Pancreas (tissue), 10 donors: ENCODE results near the gene CETN1. TPM values are rescaled to one million over a fixed set of nuclear protein-coding genes. Genes with fewer than 3 reads are reported as not detected.
A peak's percentile ranks its signal among the peaks of the same experiment; 100 is the strongest.

Experiments used
- ATAC-seq, 4 donors: fragments of 200-7000 bp; cut with Tn5 transposase; one replicate each; pipeline versions ENCODE4 v1.8.0 to v1.9.1; 2020; ENCODE audit warnings: mild to moderate bottlenecking in 4 of 4, moderate library complexity in 4 of 4
- DNase-seq, 6 donors: peaks; one replicate each; pipeline ENCODE4 v3.0.0-alpha.2; 2020
- FAIRE-seq: peaks from 2 replicates; lab custom pipeline; 2012; peaks lifted over from hg19 to GRCh38; lab: Jason Lieb, UNC
- H3K27ac ChIP-seq, 4 donors: fragments of 200-600 bp; sonication (generic); 1 replicate in 3 of 4; 2 replicates in 1 of 4; pipeline versions ENCODE4 v1.5.0 to v1.8.0; 2020
- H3K27me3 ChIP-seq, 4 donors: fragments of 200-600 bp; one replicate each; pipeline ENCODE4 v1.8.0; 2021
- H3K36me3 ChIP-seq, 3 donors: fragments of 200-600 bp; sonication (generic) in 1 of 3; one replicate each; pipeline versions ENCODE4 v1.5.0 to v1.8.0; 2020 to 2021
- H3K4me1 ChIP-seq, 3 donors: fragments of 200-600 bp; one replicate each; pipeline ENCODE4 v1.8.0; 2021
- H3K4me3 ChIP-seq, 4 donors: fragments of 200-600 bp; sonication (generic) in 2 of 4; one replicate each; pipeline versions ENCODE4 v1.5.0 to v1.8.0; 2020 to 2021
- H3K9me3 ChIP-seq, 4 donors: fragments of 200-600 bp; one replicate each; pipeline ENCODE4 v1.8.0; 2021
- CTCF ChIP-seq, 4 donors: fragments of 200-600 bp; sonication (generic) in 3 of 4; IDR thresholded peaks; one replicate each; pipeline versions ENCODE4 v1.5.0 to v1.8.0; 2021; ENCODE audit warnings: antibody characterized with exemption in 4 of 4
- WGBS, 2 donors: extraction: QIAGEN DNeasy Blood & Tissue Kit; methylation state at CpG; one replicate each; pipeline ENCODE4 v1.1.7; 2013; 5-methylcytosine and 5-hydroxymethylcytosine counted together
- intact Hi-C, 3 donors: fragments of 100-400 bp; cut with DNase I; formaldehyde crosslinking; loops; one replicate each; pipeline versions ENCODE4 v1.11.1 to v1.14.2; 2022
- polyA plus RNA-seq, 2 donors: library from polyadenylated mRNA; stranded (reverse); fragments of 200-250 nt; gene quantifications; one replicate each; pipeline ENCODE4 v1.2.3, GENCODE V29; 2013
- total RNA-seq, 6 donors: library from RNA; stranded (reverse); fragmentation: NEBNext Ultra II Directional in 4 of 6; extraction: Animal tissue kit (Norgen Biotek cat#: 25700) in 4 of 6; gene quantifications; one replicate each; pipeline versions ENCODE4 v1.2.1 to v1.2.4, GENCODE V29; 2021 to 2023
- donor health status: healthy with polysubstance abuse.
- donor health status: DM: no; HTN: no; CAD: no; lungs with moderate emphysema.
- donor health status: DM: no; HTN: no; CAD: no.
- donor health status: control.
- donor health status: control.
- donor health status: Bipolar disorder and iron deficiency.
- donor health status: DM: yes; HTN: yes; CAD: no.
- donor health status: DM: no; HTN: no; CAD: no.
- donor health status: DM: no; HTN: no; CAD: no.
- donor health status: DM: yes; HTN: yes; CAD: no.

The CETN1 gene
- total RNA-seq (not detected), polyA plus RNA-seq (not detected)

GRCh38 chr18:580154-580553 is at the start of gene CETN1:
TSS of gene CETN1 (plus strand) at chr18:580380. CDS start at chr18:580409, 29 bp downstream.
- no peak for FAIRE-seq
- intact Hi-C loops = no loop called here
- Histone ChIP-seq H3K27ac (no peak within 1 kb of the TSS), H3K4me3 (no peak within 1 kb of the TSS), H3K27me3 (no peaks in the 10 kb centered on the region), H3K36me3 (no peaks in the 10 kb centered on the region), H3K9me3 (no peaks in the 10 kb centered on the region), H3K4me1 (no peaks in the 10 kb centered on the region)
- DNase-seq = peak in 1 of 6 donors; percentile 27
- TF ChIP-seq CTCF (IDR thresholded peaks at IDR 0.05) = no peak
- no peak for ATAC-seq
- WGBS, 2 donors = 90 to 93% methylated on average over 37 to 38 of the region's 38 CpGs

- 82 to 89% methylated on average over 4 of the region's 4 CpGs for WGBS, 2 donors
- DNase-seq = no peak
- no peaks in the 10 kb centered on the region for H3K27me3 ChIP-seq
- intact Hi-C loops = no loop called here
- H3K4me3 ChIP-seq = no peak overlapping the region
- peaks cover 0 to 19% (median 10%) of the 10 kb centered on the region in 3 donors for H3K4me1 ChIP-seq
- FAIRE-seq = no peak
- no peak for TF ChIP-seq CTCF (IDR thresholded peaks at IDR 0.05)
- no peak for ATAC-seq
- no peaks in the 10 kb centered on the region for H3K9me3 ChIP-seq
- no peak overlapping the region for H3K27ac ChIP-seq
- H3K36me3 ChIP-seq = no peaks in the 10 kb centered on the region
Observed at GRCh38 chr18:532018-532417, 48.2 kb upstream of the CETN1 start.

- H3K4me1 ChIP-seq = peaks cover 0 to 13% (median 3%) of the 10 kb centered on the region in 3 donors
- intact Hi-C loops = no loop called here
- no peak for TF ChIP-seq CTCF (IDR thresholded peaks at IDR 0.05)
- ATAC-seq = no peak
- no peaks in the 10 kb centered on the region for H3K9me3 ChIP-seq
- no peak for FAIRE-seq
- no peak for DNase-seq
- no peaks in the 10 kb centered on the region for H3K36me3 ChIP-seq
- H3K4me3 ChIP-seq = no peak overlapping the region
- no peak overlapping the region for H3K27ac ChIP-seq
- no peaks in the 10 kb centered on the region for H3K27me3 ChIP-seq
Observed at GRCh38 chr18:532632-533031, 47.5 kb upstream of the CETN1 start.

- Histone ChIP-seq H3K4me1 (peaks cover 0 to 11% (median 0%) of the 10 kb centered on the region in 3 donors), H3K36me3 (no peaks in the 10 kb centered on the region), H3K27ac (no peak overlapping the region), H3K4me3 (no peak overlapping the region), H3K9me3 (no peaks in the 10 kb centered on the region), H3K27me3 (no peaks in the 10 kb centered on the region)
- intact Hi-C loops = no loop called here
- WGBS, 2 donors = 35 to 42% methylated on average over 6 of the region's 6 CpGs
- DNase-seq = no peak
- no peak for FAIRE-seq
- ATAC-seq = peak in 2 of 4 donors; percentile 65 to 66
- no peak for TF ChIP-seq CTCF (IDR thresholded peaks at IDR 0.05)
Observed at GRCh38 chr18:533995-534601, 46.1 kb upstream of the CETN1 start.

GRCh38 chr18:543447-544078 is 36.6 kb upstream of the CETN1 start:
- ATAC-seq = no peak
- FAIRE-seq = no peak
- WGBS, 2 donors = 70 to 77% methylated on average over 4 of the region's 4 CpGs

More at GRCh38 chr18:543447-544078, 36.6 kb upstream of the CETN1 start:
- Histone ChIP-seq H3K4me1 (no peaks in the 10 kb centered on the region), H3K4me3 (no peak overlapping the region), H3K27ac (no peak overlapping the region), H3K36me3 (no peaks in the 10 kb centered on the region), H3K9me3 (no peaks in the 10 kb centered on the region), H3K27me3 (no peaks in the 10 kb centered on the region)
- DNase-seq = no peak
- TF ChIP-seq CTCF (IDR thresholded peaks at IDR 0.05) = no peak
- intact Hi-C loops = no loop called here
